T-cell (primary cell): ENCODE results near the gene MMEL1. TPM values are rescaled to one million over a fixed set of nuclear protein-coding genes. Genes with fewer than 3 reads are reported as not detected.
A peak's percentile ranks its signal among the peaks of the same experiment; 100 is the strongest.
"Not testable (repeated sequence)": the region's sequence is repeated elsewhere in the genome, so short reads cannot be mapped to it uniquely, and the experiment has no call there.

Experiments
- ATAC-seq, 4 experiments: fragments of 200-7000 bp in 3 of 4; fragments of 150-1000 bp in 1 of 4; cut with Tn5 transposase; replicated peaks in 1 of 4; 1 replicate in 3 of 4; 2 replicates in 1 of 4; pipeline ENCODE4 v1.10.0; 2021; ENCODE audit warnings: moderate library complexity in 3 of 4, mild to moderate bottlenecking in 2 of 4, moderate number of reproducible peaks in 1 of 4
- CTCF ChIA-PET, 2 donors: fragments of 300-600 bp; sonication (Branson Sonifier 250); formaldehyde crosslinking; loops; one replicate each; lab custom pipeline; 2022; ENCODE audit warnings: antibody characterized with exemption in 2 of 2; lab: Charles Lee
- POLR2A ChIA-PET, 2 donors: fragments of 300-600 bp; sonication (Branson Sonifier 250); formaldehyde crosslinking; loops; one replicate each; lab custom pipeline; 2022; ENCODE audit warnings: antibody characterized with exemption in 2 of 2; lab: Charles Lee
- DNase-seq, 35 experiments: peaks; one replicate each; pipeline versions ENCODE4 v3.0.0 to v3.0.0-alpha.2; 2013 to 2023
- H3K27ac ChIP-seq: one replicate; pipeline ENCODE4 v1.5.1; 2013; ENCODE audit warnings: low read length
- H3K27me3 ChIP-seq, 2 experiments: replicated peaks in 1 of 2; 1 replicate in 1 of 2; 2 replicates in 1 of 2; pipeline versions ENCODE4 v1.6.1 to v1.7.0; 2013; ENCODE audit warnings: low read length in 1 of 2, mixed read lengths in 1 of 2; ENCODE audit not compliant: control insufficient read depth in 2 of 2, insufficient read depth in 2 of 2; ENCODE audit errors: extremely low read depth in 1 of 2
- H3K36me3 ChIP-seq, 2 donors: 1 replicate in 1 of 2; 2 replicates in 1 of 2; pipeline versions ENCODE4 v1.6.1 to v1.7.0; 2013; ENCODE audit warnings: low read length in 1 of 2; ENCODE audit not compliant: control insufficient read depth in 2 of 2, insufficient read depth in 1 of 2; ENCODE audit errors: extremely low read depth in 1 of 2
- H3K4me1 ChIP-seq, 2 experiments: 1 replicate in 1 of 2; 2 replicates in 1 of 2; pipeline versions ENCODE4 v1.6.1 to v1.7.0; 2013; ENCODE audit warnings: low read length in 2 of 2, mixed read lengths in 1 of 2; ENCODE audit not compliant: insufficient read depth in 2 of 2, control insufficient read depth in 1 of 2; ENCODE audit errors: extremely low read depth in 1 of 2
- H3K4me3 ChIP-seq, 2 donors: 1 replicate in 1 of 2; 2 replicates in 1 of 2; pipeline versions ENCODE4 v1.5.1 to v1.7.0; 2013; ENCODE audit warnings: mild to moderate bottlenecking in 2 of 2, low read length in 1 of 2, moderate library complexity in 1 of 2; ENCODE audit not compliant: control insufficient read depth in 1 of 2; ENCODE audit errors: extremely low read depth in 1 of 2
- H3K9me3 ChIP-seq: 2 replicates; pipeline ENCODE4 v1.7.0; 2013
- H3K27ac Mint-ChIP-seq, 2 donors: one replicate each; pipeline ENCODE4 v1.8.0; 2020 to 2021; ENCODE audit warnings: mild to moderate bottlenecking in 2 of 2, mixed read lengths in 2 of 2
- H3K27me3 Mint-ChIP-seq, 2 donors: one replicate each; pipeline ENCODE4 v1.8.0; 2021 to 2022; ENCODE audit warnings: mixed read lengths in 2 of 2
- H3K36me3 Mint-ChIP-seq: one replicate; pipeline ENCODE4 v1.8.0; 2021; ENCODE audit warnings: mixed read lengths
- H3K4me1 Mint-ChIP-seq, 3 donors: one replicate each; pipeline ENCODE4 v1.8.0; 2020 to 2022; ENCODE audit warnings: mixed read lengths in 3 of 3, mild to moderate bottlenecking in 1 of 3
- H3K4me3 Mint-ChIP-seq, 3 donors: one replicate each; pipeline ENCODE4 v1.8.0; 2020 to 2022; ENCODE audit warnings: mild to moderate bottlenecking in 3 of 3, mixed read lengths in 3 of 3, moderate library complexity in 3 of 3
- H3K9me3 Mint-ChIP-seq, 3 donors: one replicate each; pipeline ENCODE4 v1.8.0; 2020 to 2022; ENCODE audit warnings: mixed read lengths in 3 of 3
- WGBS: methylation state at CpG from one replicate; pipeline ENCODE4 v1.1.5; 2013; ENCODE audit warnings: missing lambda C conversion rate; ENCODE audit not compliant: insufficient coverage; 5-methylcytosine and 5-hydroxymethylcytosine counted together
- total RNA-seq, 35 experiments: library from RNA in 6 of 35; stranded (reverse) in 6 of 35; fragments of 120-200 nt in 1 of 35; gene quantifications; one replicate each; pipeline versions ENCODE4 v1.2.1 to v1.2.4 and lab custom pipeline; 2013 to 2026

Gene MMEL1
- total RNA-seq, 5 donors from 2014 or later (not counting 1 experiment from before 2014, with no cell fraction given), result 0.72 to 3.3 (median 1.0) TPM

DNA sequence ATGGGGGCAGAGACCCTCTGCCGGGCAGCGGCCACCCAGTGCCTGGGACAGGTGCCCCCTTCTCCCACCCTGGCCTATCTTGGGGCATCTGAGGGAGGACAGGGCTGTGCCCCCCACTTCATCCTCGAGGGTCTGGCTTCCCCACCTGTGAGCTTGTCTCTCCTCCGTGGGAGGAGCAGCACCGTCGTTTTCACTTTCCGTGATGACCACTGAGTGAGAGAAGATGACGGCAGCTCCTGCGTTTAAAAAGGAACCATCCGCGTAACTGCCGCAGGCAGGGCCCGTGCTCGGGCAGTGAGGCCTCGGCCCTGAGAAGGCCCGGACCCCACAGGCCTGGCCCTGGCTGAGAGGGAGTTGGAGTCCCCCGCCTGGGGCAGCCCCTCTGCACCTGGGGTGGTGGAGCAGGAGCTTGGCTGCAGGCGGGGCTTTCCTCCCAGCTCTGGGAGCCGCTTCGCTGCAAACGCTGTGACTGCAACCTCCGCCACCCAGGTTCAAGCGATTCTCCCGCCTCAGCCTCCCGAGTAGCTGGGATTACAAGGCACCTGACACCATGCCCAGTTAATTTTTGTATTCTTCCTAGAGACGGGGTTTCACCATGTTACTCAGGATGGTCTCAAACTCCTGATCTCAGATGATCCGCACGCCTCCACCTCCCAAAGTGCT is 83.3 kb downstream of the MMEL1 start:
- H3K36me3 Mint-ChIP-seq, H3K9me3 ChIP-seq, H3K36me3 ChIP-seq, H3K27me3 Mint-ChIP-seq, H3K9me3 Mint-ChIP-seq, H3K27me3 ChIP-seq, DNase-seq, ATAC-seq, CTCF ChIA-PET: not testable (repeated sequence)
- peak overlapping the region; percentile 28 to 91 (median 80) for H3K4me3 Mint-ChIP-seq
- Histone ChIP-seq H3K27ac (peak overlapping the region; percentile 99), H3K4me1 (peaks cover 3 to 59% of the 10 kb centered on the region in 2 experiments), H3K4me3 (peak overlapping the region in 1 of 2 donors; percentile 71)
- H3K27ac Mint-ChIP-seq, result peak overlapping the region; percentile 98
- 84% methylated on average over 8 of the region's 28 CpGs for WGBS
- POLR2A ChIA-PET, result interaction anchor here in 1 of 2 donors (0.7 kb wide), 1 partner anchor 23 kb away, joined by 3 read pairs; the partner anchor contains the start of gene PANK4
- peaks cover 16 to 43% (median 30%) of the 10 kb centered on the region in 3 donors for H3K4me1 Mint-ChIP-seq

DNA sequence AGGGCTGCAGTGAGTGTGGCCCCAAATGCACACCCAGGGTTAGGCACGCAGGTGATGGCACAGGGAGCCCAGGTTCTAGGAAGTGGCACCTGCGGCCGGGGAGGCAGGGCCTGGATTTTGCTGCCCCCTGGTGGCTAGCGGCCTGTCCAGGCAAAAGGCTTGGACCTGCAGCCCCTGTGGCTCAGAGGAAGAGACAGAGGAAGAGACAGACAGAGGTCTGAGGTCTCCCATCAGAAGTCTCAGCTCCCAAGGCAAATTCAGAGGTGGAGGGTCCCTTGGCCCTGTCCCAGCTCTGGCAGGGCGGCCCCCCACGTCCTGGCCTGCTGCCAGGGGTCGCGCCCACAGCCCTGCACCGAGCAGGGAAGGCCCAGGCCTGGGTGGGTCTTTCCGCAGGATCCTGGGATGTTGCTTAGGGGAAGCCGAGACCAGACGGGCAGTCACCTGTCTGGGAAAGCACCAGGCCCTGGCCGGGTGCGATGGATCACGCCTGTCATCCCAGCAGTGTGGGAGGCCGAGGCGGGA is 84.7 kb downstream of the MMEL1 start:
- ChIA-PET CTCF (interaction anchor here in 1 of 2 donors (0.6 to 1.1 kb wide), 7 partner anchors 22 to 1718 kb away, joined by 3 to 5 read pairs (median 4); partner anchors contain the start of genes FAAP20 and PANK4), POLR2A (interaction anchor here in 1 of 2 donors (0.7 to 1.2 kb wide), 2 partner anchors 8 to 38 kb away, joined by 4 to 7 read pairs; partner anchors contain the start of genes PRXL2B and TNFRSF14)
- WGBS, result 0% methylated on average over 17 of the region's 17 CpGs
- H3K4me3 ChIP-seq, result peak overlapping the region; percentile 71 to 89
- Mint-ChIP-seq H3K4me1 (peaks cover 16 to 42% (median 35%) of the 10 kb centered on the region in 3 donors), H3K27me3 (no peaks in the 10 kb centered on the region), H3K4me3 (peak overlapping the region; percentile 80 to 92 (median 91)), H3K36me3 (no peaks in the 10 kb centered on the region), H3K9me3 (no peaks in the 10 kb centered on the region), H3K27ac (peak overlapping the region; percentile 98)
- peak overlapping the region; percentile 99 for H3K27ac ChIP-seq
- DNase-seq, result peak; percentile 51 to 89 (median 73)
- no peaks in the 10 kb centered on the region for H3K9me3 ChIP-seq
- H3K36me3 ChIP-seq, result no peaks in the 10 kb centered on the region
- H3K4me1 ChIP-seq, result peaks cover 4 to 64% of the 10 kb centered on the region in 2 experiments
- no peaks in the 10 kb centered on the region for H3K27me3 ChIP-seq
- ATAC-seq, result peak; percentile 13 to 38 (median 24)

DNA sequence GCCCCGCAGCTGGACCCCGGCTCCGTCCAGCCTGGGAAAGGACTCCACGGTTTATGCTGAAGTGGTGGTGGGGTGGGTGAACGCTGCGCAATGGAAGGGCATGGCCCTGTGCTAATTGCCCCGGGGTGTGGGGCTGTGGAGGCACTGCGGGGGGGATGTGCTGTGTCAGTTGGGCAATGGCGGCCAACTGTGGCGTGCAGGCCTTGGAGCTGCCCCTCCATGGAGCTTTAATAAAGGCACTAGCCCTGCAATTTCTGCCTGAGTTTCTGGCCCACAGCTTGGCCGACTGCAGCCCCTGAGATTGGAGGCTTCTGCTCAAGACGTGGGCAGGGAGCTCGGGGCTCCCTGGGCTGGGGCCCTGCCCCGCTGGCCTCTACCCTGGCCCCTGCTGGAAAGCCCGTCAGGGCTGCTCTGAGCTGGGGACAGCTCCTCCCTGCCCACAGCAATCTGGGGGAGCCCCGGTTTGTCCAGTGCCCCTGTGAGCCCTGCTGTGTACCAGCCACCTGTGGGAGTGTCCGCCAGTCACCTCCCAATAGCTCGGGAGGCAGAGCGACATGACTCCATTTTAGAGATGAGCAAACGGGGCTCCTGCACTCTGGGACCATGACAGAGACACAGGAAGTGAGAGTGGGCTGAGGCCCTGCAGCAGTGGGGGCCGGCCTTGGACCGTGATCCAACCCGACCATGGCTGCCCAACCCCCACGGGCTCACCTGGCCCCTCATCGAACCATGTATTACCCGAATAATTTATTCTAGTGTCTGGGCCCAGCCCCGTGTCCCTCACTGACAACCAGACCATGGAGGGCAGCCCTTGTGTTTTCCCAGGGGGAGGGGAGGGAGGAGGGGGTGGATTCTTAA is 85.4 kb downstream of the MMEL1 start:
- ATAC-seq, result peak; percentile 7 to 10 (median 9)

GRCh38 chr1:2546515-2547209 is 86.2 kb downstream of the MMEL1 start:
- H3K4me3 ChIP-seq, result peak overlapping the region; percentile 71 to 89
- Mint-ChIP-seq H3K4me1 (peaks cover 16 to 47% (median 39%) of the 10 kb centered on the region in 3 donors), H3K4me3 (peak overlapping the region; percentile 80 to 92 (median 91)), H3K36me3 (no peaks in the 10 kb centered on the region), H3K9me3 (no peaks in the 10 kb centered on the region), H3K27me3 (peaks cover 0 to 2% of the 10 kb centered on the region in 2 donors), H3K27ac (peak overlapping the region; percentile 98)
- H3K9me3 ChIP-seq, result no peaks in the 10 kb centered on the region
- POLR2A ChIA-PET, result interaction anchor here in 1 of 2 donors (0.9 to 1.2 kb wide), 4 partner anchors 9 to 319 kb away, joined by 3 to 7 read pairs (median 5); partner anchors contain the start of genes PANK4 and TNFRSF14
- H3K27me3 ChIP-seq, result peaks cover 0 to 7% of the 10 kb centered on the region in 2 experiments
- CTCF ChIA-PET, result interaction anchor here in 1 of 2 donors (0.6 to 1.1 kb wide), 4 partner anchors 13 to 39 kb away, joined by 3 to 5 read pairs (median 4); partner anchors contain the start of gene PRXL2B
- peak overlapping the region; percentile 99 for H3K27ac ChIP-seq
- peak; percentile 66 to 93 (median 80) for DNase-seq
- ATAC-seq, result peak; percentile 50 to 63 (median 61)
- WGBS, result under 1% methylated on average over 49 of the region's 52 CpGs
- no peaks in the 10 kb centered on the region for H3K36me3 ChIP-seq
- peaks cover 4 to 72% of the 10 kb centered on the region in 2 experiments for H3K4me1 ChIP-seq

More for the DNA sequence above, 85.4 kb downstream of the MMEL1 start:
- peaks cover 16 to 42% (median 35%) of the 10 kb centered on the region in 3 donors for H3K4me1 Mint-ChIP-seq
- peak overlapping the region; percentile 71 to 89 for H3K4me3 ChIP-seq
- H3K36me3 ChIP-seq, result no peaks in the 10 kb centered on the region
- peak overlapping the region; percentile 98 for H3K27ac Mint-ChIP-seq
- peaks cover 0 to 2% of the 10 kb centered on the region in 2 experiments for H3K27me3 ChIP-seq
- DNase-seq, result peak in 16 of 35 experiments; percentile 25 to 67 (median 46)
- CTCF ChIA-PET, result interaction anchor here in 1 of 2 donors (0.8 to 1.1 kb wide), 3 partner anchors 31 to 314 kb away, joined by 3 to 5 read pairs (median 4); no protein-coding TSS in a partner anchor
- H3K27me3 Mint-ChIP-seq, result no peaks in the 10 kb centered on the region
- H3K27ac ChIP-seq, result peak overlapping the region; percentile 99
- 1% methylated on average over 19 of the region's 27 CpGs for WGBS
- no peaks in the 10 kb centered on the region for H3K36me3 Mint-ChIP-seq
- H3K9me3 Mint-ChIP-seq, result no peaks in the 10 kb centered on the region
- H3K9me3 ChIP-seq, result no peaks in the 10 kb centered on the region
- peak overlapping the region; percentile 80 to 92 (median 91) for H3K4me3 Mint-ChIP-seq
- peaks cover 4 to 66% of the 10 kb centered on the region in 2 experiments for H3K4me1 ChIP-seq
- POLR2A ChIA-PET, result interaction anchor here in 1 of 2 donors (0.9 to 1.2 kb wide), 3 partner anchors 9 to 37 kb away, joined by 4 to 7 read pairs (median 6); partner anchors contain the start of genes PANK4 and TNFRSF14

GRCh38 chr1:2545754-2546514 is 86.9 kb downstream of the MMEL1 start:
- Mint-ChIP-seq H3K27me3 (peaks cover 0 to 2% of the 10 kb centered on the region in 2 donors), H3K4me1 (peaks cover 23 to 46% (median 44%) of the 10 kb centered on the region in 3 donors), H3K4me3 (peak overlapping the region; percentile 80 to 92 (median 91)), H3K36me3 (no peaks in the 10 kb centered on the region), H3K9me3 (no peaks in the 10 kb centered on the region), H3K27ac (peak overlapping the region in 1 of 2 donors; percentile 16)
- CTCF ChIA-PET, result interaction anchor here in 1 of 2 donors (0.6 to 1.4 kb wide), 3 partner anchors 12 to 40 kb away, joined by 3 to 5 read pairs (median 4); partner anchors contain the start of gene PRXL2B
- ATAC-seq, result peak; percentile 56 to 61 (median 58)
- WGBS, result 3% methylated on average over 30 of the region's 43 CpGs
- Histone ChIP-seq H3K27me3 (peaks cover 0 to 14% of the 10 kb centered on the region in 2 experiments), H3K4me3 (peak overlapping the region in 1 of 2 donors; percentile 71), H3K9me3 (no peaks in the 10 kb centered on the region), H3K36me3 (no peaks in the 10 kb centered on the region), H3K27ac (peak overlapping the region; percentile 99), H3K4me1 (peaks cover 9 to 79% of the 10 kb centered on the region in 2 experiments)
- peak; percentile 71 to 95 (median 86) for DNase-seq
- POLR2A ChIA-PET, result interaction anchor here in 1 of 2 donors (0.6 to 0.9 kb wide), 2 partner anchors 317 to 318 kb away, joined by 3 read pairs; no protein-coding TSS in a partner anchor
